GM12874 (cell line): ENCODE results near the gene PUDP.

Source experiments
- TF ChIP-seq, protein P1 (sequence below): IDR thresholded peaks from 2 replicates; pipeline ENCODE4 v1.5.1; 2011; ENCODE audit warnings: low read depth, mild to moderate bottlenecking, control low read depth, low read length, moderate library complexity; ENCODE audit not compliant: insufficient read depth

The PUDP gene

GRCh38 chrX:7069556-7069955 lies 78.4 kb downstream of the PUDP start:
- TF ChIP-seq, protein P1, sequence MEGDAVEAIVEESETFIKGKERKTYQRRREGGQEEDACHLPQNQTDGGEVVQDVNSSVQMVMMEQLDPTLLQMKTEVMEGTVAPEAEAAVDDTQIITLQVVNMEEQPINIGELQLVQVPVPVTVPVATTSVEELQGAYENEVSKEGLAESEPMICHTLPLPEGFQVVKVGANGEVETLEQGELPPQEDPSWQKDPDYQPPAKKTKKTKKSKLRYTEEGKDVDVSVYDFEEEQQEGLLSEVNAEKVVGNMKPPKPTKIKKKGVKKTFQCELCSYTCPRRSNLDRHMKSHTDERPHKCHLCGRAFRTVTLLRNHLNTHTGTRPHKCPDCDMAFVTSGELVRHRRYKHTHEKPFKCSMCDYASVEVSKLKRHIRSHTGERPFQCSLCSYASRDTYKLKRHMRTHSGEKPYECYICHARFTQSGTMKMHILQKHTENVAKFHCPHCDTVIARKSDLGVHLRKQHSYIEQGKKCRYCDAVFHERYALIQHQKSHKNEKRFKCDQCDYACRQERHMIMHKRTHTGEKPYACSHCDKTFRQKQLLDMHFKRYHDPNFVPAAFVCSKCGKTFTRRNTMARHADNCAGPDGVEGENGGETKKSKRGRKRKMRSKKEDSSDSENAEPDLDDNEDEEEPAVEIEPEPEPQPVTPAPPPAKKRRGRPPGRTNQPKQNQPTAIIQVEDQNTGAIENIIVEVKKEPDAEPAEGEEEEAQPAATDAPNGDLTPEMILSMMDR, result no peak

DNA sequence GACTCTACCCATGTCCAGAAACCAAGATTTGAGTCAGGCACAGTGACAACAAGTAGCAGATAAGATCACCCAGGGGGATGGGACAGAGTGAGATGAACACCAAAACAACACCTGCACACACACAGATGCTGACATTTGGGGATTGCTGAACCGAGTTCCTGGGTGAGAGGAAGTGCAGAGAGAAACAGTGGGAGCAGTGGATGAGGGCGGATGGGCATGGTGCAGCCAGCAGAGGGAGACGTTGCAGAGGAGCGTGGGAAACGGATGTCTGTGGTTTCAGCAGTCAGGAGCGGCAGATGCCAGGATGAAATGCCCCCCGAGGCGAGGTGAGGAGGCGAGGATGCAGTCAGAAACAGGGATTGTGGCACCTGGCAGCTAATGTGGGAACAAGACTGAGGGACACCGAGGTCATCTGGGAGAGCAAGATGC lies 79.0 kb downstream of the PUDP start:
- TF ChIP-seq, protein P1, result peak; percentile 23; the same call in 1 of the 2 replicates

- TF ChIP-seq, protein P1, result no peak
Observed at GRCh38 chrX:7067256-7067655, 80.7 kb downstream of the PUDP start.

- TF ChIP-seq, protein P1, result no peak
Observed at GRCh38 chrX:7065473-7065872, 82.5 kb downstream of the PUDP start.

GRCh38 chrX:7062903-7063302 lies 85.0 kb downstream of the PUDP start:
- TF ChIP-seq, protein P1, result no peak

GRCh38 chrX:7062276-7062675 lies 85.7 kb downstream of the PUDP start:
- TF ChIP-seq, protein P1, result no peak

DNA sequence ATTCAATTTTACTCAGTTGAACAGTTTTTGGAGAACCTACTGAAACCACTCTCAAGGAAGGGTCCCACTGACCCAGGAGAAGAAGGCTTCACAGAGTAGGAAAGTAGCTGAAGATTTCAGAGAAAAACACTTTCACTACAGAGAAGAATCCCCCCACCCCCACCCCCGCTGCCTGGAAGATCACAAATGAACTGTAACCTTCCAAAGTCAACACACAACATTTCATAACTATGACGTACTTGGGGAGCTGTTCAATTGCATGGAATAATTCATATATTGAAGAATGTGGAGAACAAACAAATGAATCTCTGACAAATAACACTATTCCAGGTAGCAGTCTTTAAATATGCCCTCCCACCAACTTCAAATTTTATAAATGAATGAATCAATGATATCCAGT lies 86.5 kb downstream of the PUDP start:
- TF ChIP-seq, protein P1, result no peak

DNA sequence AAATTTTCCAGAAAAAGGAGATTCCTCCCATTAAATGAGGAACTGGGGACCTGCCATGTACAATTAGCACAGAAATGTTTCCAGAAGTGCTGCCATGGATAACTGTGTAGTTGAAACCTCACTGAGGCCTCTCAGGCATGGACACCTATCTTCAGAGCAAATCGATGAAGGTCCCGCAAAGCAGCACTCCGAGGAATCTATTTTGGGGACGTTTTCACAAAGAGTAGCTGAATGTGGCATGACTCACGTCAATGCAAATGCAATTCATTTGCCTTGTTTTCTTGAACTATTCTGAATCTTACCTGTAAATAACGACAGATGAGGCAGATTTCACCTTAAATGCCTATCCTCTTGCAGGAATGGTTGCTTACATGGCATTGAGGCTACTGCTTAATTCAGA lies 87.5 kb downstream of the PUDP start:
- TF ChIP-seq, protein P1, result no peak
